ENCODE data around the gene PCED1B. TPM values are rescaled to one million over a fixed set of nuclear protein-coding genes. Genes with fewer than 3 reads are reported as not detected.

Gene PCED1B, protein sequence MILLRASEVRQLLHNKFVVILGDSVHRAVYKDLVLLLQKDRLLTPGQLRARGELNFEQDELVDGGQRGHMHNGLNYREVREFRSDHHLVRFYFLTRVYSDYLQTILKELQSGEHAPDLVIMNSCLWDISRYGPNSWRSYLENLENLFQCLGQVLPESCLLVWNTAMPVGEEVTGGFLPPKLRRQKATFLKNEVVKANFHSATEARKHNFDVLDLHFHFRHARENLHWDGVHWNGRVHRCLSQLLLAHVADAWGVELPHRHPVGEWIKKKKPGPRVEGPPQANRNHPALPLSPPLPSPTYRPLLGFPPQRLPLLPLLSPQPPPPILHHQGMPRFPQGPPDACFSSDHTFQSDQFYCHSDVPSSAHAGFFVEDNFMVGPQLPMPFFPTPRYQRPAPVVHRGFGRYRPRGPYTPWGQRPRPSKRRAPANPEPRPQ
- total RNA-seq = 0.06 and 0.32 TPM in 2 replicates

DNA sequence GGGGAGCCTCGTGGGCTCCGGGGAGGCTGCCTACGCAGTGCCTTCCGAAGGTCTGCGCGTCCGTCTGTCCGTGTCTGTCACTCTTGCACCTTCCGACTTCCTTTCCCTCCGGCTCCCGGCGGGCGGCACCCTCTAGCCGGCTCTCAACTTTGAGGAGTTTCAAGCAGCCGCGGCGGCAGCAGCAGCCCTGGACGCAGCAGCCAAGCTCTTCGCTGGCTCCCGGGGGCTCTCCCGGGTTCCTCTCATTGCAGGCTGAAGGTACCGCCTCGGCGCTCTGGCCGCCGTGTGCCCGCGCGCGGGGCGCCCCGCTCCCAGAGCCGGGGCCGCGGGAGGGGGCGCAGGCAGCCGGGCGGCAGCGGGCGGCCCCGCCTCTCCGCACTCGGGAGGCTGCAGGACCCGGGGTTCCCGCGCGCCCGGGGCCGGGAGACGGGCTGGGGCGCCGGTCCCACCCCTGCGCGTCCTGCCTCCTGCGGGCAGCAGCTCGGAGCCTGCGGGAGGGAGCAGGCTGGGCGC lies at the start of gene PCED1B, which contains the start of gene AMIGO2:
Gene PCED1B (plus strand): TSS at position 154 of the 513 bp plus-strand sequence. CDS start 155,443 bp downstream, outside the sequence.
Gene AMIGO2 (minus strand): TSS at position 492 of the 513 bp plus-strand sequence. CDS start 957 bp downstream, outside the sequence.

Other genes with a start within 250 kb of the PCED1B start
- 1.7 and 3.2 TPM in 2 replicates for gene AMIGO2, start 338 bp downstream of the PCED1B start, total RNA-seq

All from bladder microvascular endothelial cell (primary cell).